GM12878 (cell line): ENCODE measurements around the gene FAM219A.

ENCODE experiments used
- BRCA1 ChIP-seq: IDR thresholded peaks from 2 replicates; pipeline ENCODE4 v1.6.1; 2011; ENCODE audit warnings: low read depth, low read length, improper control_type of control experiment
- CHD2 ChIP-seq: IDR thresholded peaks from 2 replicates; pipeline ENCODE4 v1.6.1; 2011; ENCODE audit warnings: low read depth, low read length, improper control_type of control experiment, borderline replicate concordance
- FOXM1 ChIP-seq: IDR thresholded peaks from 2 replicates; pipeline ENCODE4 v1.6.1; 2012; ENCODE audit warnings: low read depth, mild to moderate bottlenecking, inconsistent platforms, low read length, moderate library complexity
- GABPA ChIP-seq: IDR thresholded peaks from 2 replicates; pipeline ENCODE4 v1.6.1; 2014; ENCODE audit warnings: antibody characterized with exemption, low read depth, mild to moderate bottlenecking, inconsistent platforms
- JUNB ChIP-seq: IDR thresholded peaks from 2 replicates; pipeline ENCODE4 v1.6.1; 2016; ENCODE audit warnings: antibody characterized with exemption, mild to moderate bottlenecking
- PML ChIP-seq: IDR thresholded peaks from 2 replicates; pipeline ENCODE4 v1.6.1; 2012; ENCODE audit warnings: low read length, inconsistent platforms
- POLR2A ChIP-seq: IDR thresholded peaks from 2 replicates; pipeline ENCODE4 v1.6.1; 2011; ENCODE audit warnings: low read depth, mild to moderate bottlenecking, low read length
- POLR2AphosphoS5 ChIP-seq: IDR thresholded peaks from 2 replicates; pipeline ENCODE4 v1.6.1; 2011; ENCODE audit warnings: mild to moderate bottlenecking, low read length, inconsistent platforms
- ZNF384 ChIP-seq: IDR thresholded peaks from 2 replicates; pipeline ENCODE4 v1.6.1; 2012; ENCODE audit warnings: low read depth, mild to moderate bottlenecking, low read length, improper control_type of control experiment, borderline replicate concordance
- TF ChIP-seq, protein P1 (sequence below): IDR thresholded peaks from 2 replicates; pipeline ENCODE4 v1.6.1; 2012; ENCODE audit warnings: low read length, inconsistent platforms

DNA sequence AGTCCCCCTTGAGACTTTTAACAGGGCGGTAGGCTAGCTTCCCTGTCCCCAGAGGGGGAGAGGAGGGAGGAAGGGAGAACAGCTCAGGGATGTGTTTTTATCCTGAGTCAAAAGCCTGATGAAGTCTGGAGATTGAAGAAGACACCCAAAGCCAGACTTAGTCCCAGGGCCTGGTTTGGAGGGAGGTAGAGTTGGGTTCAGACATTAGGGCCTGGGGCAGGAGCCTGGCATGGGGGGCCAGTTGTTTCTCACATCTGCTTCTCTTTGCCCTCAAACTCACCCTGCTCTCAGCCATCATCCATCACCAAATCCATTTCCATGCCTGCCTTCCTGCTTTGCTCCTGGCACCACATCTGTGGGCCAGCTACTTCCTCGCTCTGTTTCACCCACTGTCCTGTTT, 84.6 kb downstream of the FAM219A start:
- no peak for TF ChIP-seq CHD2
- TF ChIP-seq GABPA = no peak
- no peak for TF ChIP-seq POLR2A
- TF ChIP-seq FOXM1 = no peak
- TF ChIP-seq, protein P1, sequence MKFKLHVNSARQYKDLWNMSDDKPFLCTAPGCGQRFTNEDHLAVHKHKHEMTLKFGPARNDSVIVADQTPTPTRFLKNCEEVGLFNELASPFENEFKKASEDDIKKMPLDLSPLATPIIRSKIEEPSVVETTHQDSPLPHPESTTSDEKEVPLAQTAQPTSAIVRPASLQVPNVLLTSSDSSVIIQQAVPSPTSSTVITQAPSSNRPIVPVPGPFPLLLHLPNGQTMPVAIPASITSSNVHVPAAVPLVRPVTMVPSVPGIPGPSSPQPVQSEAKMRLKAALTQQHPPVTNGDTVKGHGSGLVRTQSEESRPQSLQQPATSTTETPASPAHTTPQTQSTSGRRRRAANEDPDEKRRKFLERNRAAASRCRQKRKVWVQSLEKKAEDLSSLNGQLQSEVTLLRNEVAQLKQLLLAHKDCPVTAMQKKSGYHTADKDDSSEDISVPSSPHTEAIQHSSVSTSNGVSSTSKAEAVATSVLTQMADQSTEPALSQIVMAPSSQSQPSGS = no peak
- TF ChIP-seq ZNF384 = no peak
- TF ChIP-seq POLR2AphosphoS5 = no peak
- TF ChIP-seq JUNB = no peak
- no peak for TF ChIP-seq BRCA1
- no peak for TF ChIP-seq PML
